ENCODE measurements around the gene DDX27.

GRCh38 chr20:49219924-49220831 is 962 bp downstream of the DDX27 start:
- no peak for TF ChIP-seq EZH2 (IDR thresholded peaks at IDR 0.05; ENCODE audit: low read length, unreplicated experiment)
- TF ChIP-seq, protein P1, sequence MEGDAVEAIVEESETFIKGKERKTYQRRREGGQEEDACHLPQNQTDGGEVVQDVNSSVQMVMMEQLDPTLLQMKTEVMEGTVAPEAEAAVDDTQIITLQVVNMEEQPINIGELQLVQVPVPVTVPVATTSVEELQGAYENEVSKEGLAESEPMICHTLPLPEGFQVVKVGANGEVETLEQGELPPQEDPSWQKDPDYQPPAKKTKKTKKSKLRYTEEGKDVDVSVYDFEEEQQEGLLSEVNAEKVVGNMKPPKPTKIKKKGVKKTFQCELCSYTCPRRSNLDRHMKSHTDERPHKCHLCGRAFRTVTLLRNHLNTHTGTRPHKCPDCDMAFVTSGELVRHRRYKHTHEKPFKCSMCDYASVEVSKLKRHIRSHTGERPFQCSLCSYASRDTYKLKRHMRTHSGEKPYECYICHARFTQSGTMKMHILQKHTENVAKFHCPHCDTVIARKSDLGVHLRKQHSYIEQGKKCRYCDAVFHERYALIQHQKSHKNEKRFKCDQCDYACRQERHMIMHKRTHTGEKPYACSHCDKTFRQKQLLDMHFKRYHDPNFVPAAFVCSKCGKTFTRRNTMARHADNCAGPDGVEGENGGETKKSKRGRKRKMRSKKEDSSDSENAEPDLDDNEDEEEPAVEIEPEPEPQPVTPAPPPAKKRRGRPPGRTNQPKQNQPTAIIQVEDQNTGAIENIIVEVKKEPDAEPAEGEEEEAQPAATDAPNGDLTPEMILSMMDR (conservative IDR thresholded peaks at IDR 0.05; ENCODE audit: low read depth, low read length) = no peak
- TF ChIP-seq EZH2phosphoT487 (IDR thresholded peaks at IDR 0.05; ENCODE audit: borderline replicate concordance, low read length) = no peak
